HL-60 (cell line): Measurements from ENCODE around the gene SF3A2.

Experiments
- DNase-seq, 2 experiments: peaks; one replicate each; pipeline ENCODE4 v3.0.0-alpha.2; 2010 to 2020; ENCODE audit warnings: low read depth in 1 of 2, low spot score in 1 of 2
- H3K27ac ChIP-seq: fragments of 250-450 bp; sonication (Bioruptor Pico); replicated peaks from 2 replicates; pipeline ENCODE4 v1.5.1; 2020; ENCODE audit warnings: mild to moderate bottlenecking, moderate library complexity
- H3K27me3 ChIP-seq: fragments of 250-450 bp; sonication (Bioruptor Pico); 2 replicates; pipeline ENCODE4 v1.5.1; 2021; ENCODE audit warnings: mild to moderate bottlenecking, moderate library complexity; ENCODE audit not compliant: insufficient read depth, poor library complexity, severe bottlenecking
- H3K4me3 ChIP-seq: replicated peaks from 2 replicates; pipeline ENCODE4 v1.5.1; 2011; ENCODE audit warnings: mild to moderate bottlenecking, control low read depth, low read length; ENCODE audit not compliant: insufficient read depth
- GABPA ChIP-seq: IDR thresholded peaks from 2 replicates; pipeline ENCODE4 v1.6.1; 2012; ENCODE audit warnings: low read depth
- POLR2AphosphoS5 ChIP-seq: IDR thresholded peaks from 2 replicates; pipeline ENCODE4 v1.6.1; 2012; ENCODE audit warnings: low read depth
- SPI1 ChIP-seq: IDR thresholded peaks from 2 replicates; pipeline ENCODE4 v1.6.1; 2012; ENCODE audit warnings: low read depth, mild to moderate bottlenecking, borderline replicate concordance
- TF ChIP-seq, protein P1 (sequence below): IDR thresholded peaks from 2 replicates; pipeline ENCODE4 v1.6.1; 2012; ENCODE audit warnings: low read depth; ENCODE audit not compliant: insufficient replicate concordance
- TF ChIP-seq, protein P2 (sequence below): IDR thresholded peaks from one replicate; pipeline ENCODE4 v1.5.1; 2011; ENCODE audit warnings: low read length, control low read depth, inconsistent platforms; ENCODE audit not compliant: insufficient read depth

Gene SF3A2

DNA sequence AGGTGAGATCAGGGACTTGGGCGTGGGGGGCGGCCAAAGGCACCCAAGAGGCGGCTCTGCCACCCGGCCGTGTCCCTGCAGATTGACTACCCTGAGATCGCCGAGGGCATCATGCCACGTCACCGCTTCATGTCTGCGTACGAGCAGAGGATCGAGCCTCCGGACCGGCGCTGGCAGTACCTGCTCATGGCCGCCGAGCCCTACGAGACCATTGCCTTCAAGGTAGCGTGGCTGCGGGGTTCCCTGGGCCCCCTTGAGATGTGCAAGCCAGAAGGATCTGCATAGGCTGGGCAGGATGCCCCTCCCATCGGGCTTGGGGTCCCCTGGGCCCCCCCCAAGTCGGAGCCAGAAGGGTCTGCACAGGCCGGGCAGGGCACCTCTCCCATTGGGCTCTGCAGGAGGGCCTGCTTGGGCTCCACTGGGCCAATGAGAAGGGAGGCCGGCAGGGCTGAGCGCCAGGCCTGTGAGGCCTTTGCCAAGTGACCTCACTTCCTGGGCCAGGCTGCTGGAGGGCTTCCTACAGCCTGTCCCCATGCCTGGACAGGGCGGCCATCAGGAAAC is 10.3 kb downstream of the SF3A2 start:
- Histone ChIP-seq H3K27ac (no peak overlapping the region), H3K27me3 (peaks cover 14% of the 10 kb centered on the region), H3K4me3 (no peak overlapping the region)
- TF ChIP-seq GABPA, result no peak
- TF ChIP-seq, protein P1, sequence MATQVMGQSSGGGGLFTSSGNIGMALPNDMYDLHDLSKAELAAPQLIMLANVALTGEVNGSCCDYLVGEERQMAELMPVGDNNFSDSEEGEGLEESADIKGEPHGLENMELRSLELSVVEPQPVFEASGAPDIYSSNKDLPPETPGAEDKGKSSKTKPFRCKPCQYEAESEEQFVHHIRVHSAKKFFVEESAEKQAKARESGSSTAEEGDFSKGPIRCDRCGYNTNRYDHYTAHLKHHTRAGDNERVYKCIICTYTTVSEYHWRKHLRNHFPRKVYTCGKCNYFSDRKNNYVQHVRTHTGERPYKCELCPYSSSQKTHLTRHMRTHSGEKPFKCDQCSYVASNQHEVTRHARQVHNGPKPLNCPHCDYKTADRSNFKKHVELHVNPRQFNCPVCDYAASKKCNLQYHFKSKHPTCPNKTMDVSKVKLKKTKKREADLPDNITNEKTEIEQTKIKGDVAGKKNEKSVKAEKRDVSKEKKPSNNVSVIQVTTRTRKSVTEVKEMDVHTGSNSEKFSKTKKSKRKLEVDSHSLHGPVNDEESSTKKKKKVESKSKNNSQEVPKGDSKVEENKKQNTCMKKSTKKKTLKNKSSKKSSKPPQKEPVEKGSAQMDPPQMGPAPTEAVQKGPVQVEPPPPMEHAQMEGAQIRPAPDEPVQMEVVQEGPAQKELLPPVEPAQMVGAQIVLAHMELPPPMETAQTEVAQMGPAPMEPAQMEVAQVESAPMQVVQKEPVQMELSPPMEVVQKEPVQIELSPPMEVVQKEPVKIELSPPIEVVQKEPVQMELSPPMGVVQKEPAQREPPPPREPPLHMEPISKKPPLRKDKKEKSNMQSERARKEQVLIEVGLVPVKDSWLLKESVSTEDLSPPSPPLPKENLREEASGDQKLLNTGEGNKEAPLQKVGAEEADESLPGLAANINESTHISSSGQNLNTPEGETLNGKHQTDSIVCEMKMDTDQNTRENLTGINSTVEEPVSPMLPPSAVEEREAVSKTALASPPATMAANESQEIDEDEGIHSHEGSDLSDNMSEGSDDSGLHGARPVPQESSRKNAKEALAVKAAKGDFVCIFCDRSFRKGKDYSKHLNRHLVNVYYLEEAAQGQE, result no peak
- TF ChIP-seq, protein P2, sequence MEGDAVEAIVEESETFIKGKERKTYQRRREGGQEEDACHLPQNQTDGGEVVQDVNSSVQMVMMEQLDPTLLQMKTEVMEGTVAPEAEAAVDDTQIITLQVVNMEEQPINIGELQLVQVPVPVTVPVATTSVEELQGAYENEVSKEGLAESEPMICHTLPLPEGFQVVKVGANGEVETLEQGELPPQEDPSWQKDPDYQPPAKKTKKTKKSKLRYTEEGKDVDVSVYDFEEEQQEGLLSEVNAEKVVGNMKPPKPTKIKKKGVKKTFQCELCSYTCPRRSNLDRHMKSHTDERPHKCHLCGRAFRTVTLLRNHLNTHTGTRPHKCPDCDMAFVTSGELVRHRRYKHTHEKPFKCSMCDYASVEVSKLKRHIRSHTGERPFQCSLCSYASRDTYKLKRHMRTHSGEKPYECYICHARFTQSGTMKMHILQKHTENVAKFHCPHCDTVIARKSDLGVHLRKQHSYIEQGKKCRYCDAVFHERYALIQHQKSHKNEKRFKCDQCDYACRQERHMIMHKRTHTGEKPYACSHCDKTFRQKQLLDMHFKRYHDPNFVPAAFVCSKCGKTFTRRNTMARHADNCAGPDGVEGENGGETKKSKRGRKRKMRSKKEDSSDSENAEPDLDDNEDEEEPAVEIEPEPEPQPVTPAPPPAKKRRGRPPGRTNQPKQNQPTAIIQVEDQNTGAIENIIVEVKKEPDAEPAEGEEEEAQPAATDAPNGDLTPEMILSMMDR, result no peak
- no peak for TF ChIP-seq POLR2AphosphoS5
- TF ChIP-seq SPI1, result no peak
- no peak for DNase-seq

DNA sequence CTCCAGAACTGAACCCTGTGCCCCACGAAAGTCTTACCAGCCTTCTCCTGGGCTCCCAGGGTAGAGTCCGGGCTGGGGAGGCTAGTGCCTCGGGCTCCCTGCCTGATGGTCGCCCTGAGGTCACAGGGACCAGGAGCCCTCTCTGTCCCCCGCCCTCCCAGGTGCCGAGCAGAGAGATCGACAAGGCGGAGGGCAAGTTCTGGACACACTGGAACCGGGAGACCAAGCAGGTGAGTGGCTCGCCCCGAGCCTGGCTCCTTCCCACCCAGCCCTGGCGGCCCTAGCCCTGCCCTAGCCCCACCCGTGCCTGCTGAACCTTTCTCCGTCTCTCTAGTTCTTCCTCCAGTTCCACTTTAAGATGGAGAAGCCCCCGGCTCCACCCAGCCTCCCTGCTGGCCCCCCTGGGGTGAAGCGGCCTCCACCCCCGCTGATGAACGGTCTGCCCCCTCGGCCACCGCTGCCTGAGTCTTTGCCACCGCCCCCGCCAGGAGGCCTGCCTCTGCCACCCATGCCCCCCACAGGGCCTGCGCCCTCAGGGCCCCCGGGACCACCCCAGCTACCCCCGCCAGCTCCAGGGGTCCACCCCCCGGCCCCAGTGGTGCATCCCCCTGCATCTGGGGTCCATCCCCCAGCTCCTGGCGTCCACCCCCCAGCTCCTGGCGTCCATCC is 10.9 kb downstream of the SF3A2 start:
- Histone ChIP-seq H3K4me3 (no peak overlapping the region), H3K27me3 (peaks cover 21% of the 10 kb centered on the region), H3K27ac (no peak overlapping the region)
- TF ChIP-seq SPI1, result no peak
- DNase-seq, result no peak

DNA sequence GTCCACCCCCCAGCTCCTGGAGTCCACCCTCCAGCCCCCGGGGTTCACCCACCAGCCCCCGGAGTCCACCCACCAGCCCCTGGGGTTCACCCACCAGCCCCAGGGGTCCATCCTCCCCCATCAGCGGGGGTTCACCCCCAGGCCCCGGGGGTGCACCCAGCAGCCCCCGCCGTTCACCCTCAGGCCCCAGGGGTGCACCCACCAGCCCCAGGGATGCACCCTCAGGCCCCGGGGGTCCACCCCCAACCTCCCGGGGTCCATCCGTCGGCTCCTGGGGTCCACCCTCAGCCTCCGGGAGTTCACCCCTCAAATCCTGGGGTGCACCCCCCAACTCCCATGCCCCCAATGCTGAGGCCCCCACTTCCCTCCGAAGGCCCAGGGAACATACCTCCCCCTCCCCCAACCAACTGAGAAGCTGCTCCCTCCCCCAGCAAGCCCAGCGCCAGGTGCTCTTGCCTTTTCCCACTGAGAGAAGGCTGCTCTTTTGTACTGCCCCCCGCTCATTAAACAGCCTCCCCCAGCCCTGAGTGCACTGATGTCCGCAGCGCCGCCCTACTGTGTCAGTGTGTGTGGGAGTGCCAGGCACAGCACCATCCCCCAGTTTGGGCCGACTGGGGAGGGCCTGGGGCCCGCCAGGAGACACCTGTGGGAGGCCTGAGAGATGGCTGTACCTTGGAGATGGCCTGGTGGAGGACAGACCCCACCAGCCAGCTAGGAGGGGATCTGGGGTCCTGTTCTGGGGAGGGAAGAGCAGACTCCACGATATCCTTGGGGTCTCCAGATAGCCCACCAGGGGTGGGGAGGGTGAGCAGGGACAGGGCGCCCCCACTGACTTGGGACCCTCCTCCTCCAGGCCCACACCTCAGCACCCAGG is 11.7 kb downstream of the SF3A2 start:
- H3K27ac ChIP-seq, result no peak overlapping the region
- H3K4me3 ChIP-seq, result no peak overlapping the region
- DNase-seq, result no peak
- H3K27me3 ChIP-seq, result peaks cover 27% of the 10 kb centered on the region
- TF ChIP-seq, protein P1, result no peak
- TF ChIP-seq SPI1 (no peak), POLR2AphosphoS5 (no peak), GABPA (no peak)
- TF ChIP-seq, protein P2, result no peak
